H9 (cell line): Measurements from ENCODE around the gene MTNR1B. TPM values are rescaled to one million over a fixed set of nuclear protein-coding genes. Genes with fewer than 3 reads are reported as not detected.

Experiments used
- DNase-seq: peaks from one replicate; pipeline ENCODE4 v3.0.0-alpha.2; 2017
- H2AFZ ChIP-seq: one replicate; pipeline ENCODE4 v1.6.1; 2013; ENCODE audit warnings: mild to moderate bottlenecking, low read length, control low read depth, moderate library complexity
- H2AK5ac ChIP-seq: 2 replicates; pipeline ENCODE4 v1.6.1; 2013; ENCODE audit warnings: low read length, control low read depth, mixed read lengths; ENCODE audit not compliant: insufficient read length
- H2BK120ac ChIP-seq: one replicate; pipeline ENCODE4 v1.6.1; 2013; ENCODE audit warnings: low read depth, mild to moderate bottlenecking, low read length, control low read depth, inconsistent platforms; ENCODE audit not compliant: poor library complexity, severe bottlenecking
- H2BK12ac ChIP-seq: 2 replicates; pipeline ENCODE4 v1.6.1; 2013; ENCODE audit warnings: low read length, control low read depth, mixed read lengths, low read depth; ENCODE audit not compliant: insufficient read length
- H2BK15ac ChIP-seq: 2 replicates; pipeline ENCODE4 v1.6.1; 2013; ENCODE audit warnings: low read depth, low read length, control low read depth
- H2BK20ac ChIP-seq: one replicate; pipeline ENCODE4 v1.6.1; 2013; ENCODE audit warnings: low read depth, mild to moderate bottlenecking, low read length, control low read depth, inconsistent platforms; ENCODE audit not compliant: poor library complexity, severe bottlenecking
- H2BK5ac ChIP-seq: 2 replicates; pipeline ENCODE4 v1.6.1; 2013; ENCODE audit warnings: low read length, control low read depth, mixed read lengths; ENCODE audit not compliant: insufficient read length
- H3K14ac ChIP-seq: 2 replicates; pipeline ENCODE4 v1.6.1; 2013; ENCODE audit warnings: low read length, control low read depth; ENCODE audit not compliant: insufficient read depth
- H3K18ac ChIP-seq: 2 replicates; pipeline ENCODE4 v1.6.1; 2013; ENCODE audit warnings: low read depth, mild to moderate bottlenecking, mixed read lengths, low read length, control low read depth; ENCODE audit not compliant: insufficient read length
- H3K23ac ChIP-seq: 2 replicates; pipeline ENCODE4 v1.6.1; 2013; ENCODE audit warnings: low read length, control low read depth, mixed read lengths, low read depth; ENCODE audit not compliant: insufficient read length
- H3K23me2 ChIP-seq: 2 replicates; pipeline ENCODE4 v1.6.1; 2013; ENCODE audit warnings: low read depth, mild to moderate bottlenecking, mixed read lengths, low read length, control low read depth; ENCODE audit not compliant: insufficient read length, poor library complexity, severe bottlenecking
- H3K27ac ChIP-seq: 2 replicates; pipeline ENCODE4 v1.5.1; 2013; ENCODE audit warnings: low read length, control low read depth, mixed read lengths, low read depth; ENCODE audit not compliant: insufficient read length
- H3K27me3 ChIP-seq: 2 replicates; pipeline ENCODE4 v1.6.1; 2013; ENCODE audit warnings: low read length, control low read depth, inconsistent platforms; ENCODE audit not compliant: insufficient read depth
- H3K4ac ChIP-seq: 2 replicates; pipeline ENCODE4 v1.6.1; 2013; ENCODE audit warnings: low read depth, mild to moderate bottlenecking, control low read depth, inconsistent platforms, low read length, moderate library complexity
- H3K4me1 ChIP-seq: 2 replicates; pipeline ENCODE4 v1.6.1; 2013; ENCODE audit warnings: low read length, control low read depth, inconsistent platforms; ENCODE audit not compliant: insufficient read depth
- H3K4me2 ChIP-seq: 2 replicates; pipeline ENCODE4 v1.6.1; 2013; ENCODE audit warnings: low read length, control low read depth, mixed read lengths; ENCODE audit not compliant: insufficient read length, insufficient read depth
- H3K56ac ChIP-seq: 2 replicates; pipeline ENCODE4 v1.6.1; 2013; ENCODE audit warnings: low read depth, mild to moderate bottlenecking, mixed read lengths, low read length, control low read depth; ENCODE audit not compliant: insufficient read length
- H3K79me1 ChIP-seq: 2 replicates; pipeline ENCODE4 v1.6.1; 2013; ENCODE audit warnings: low read depth, mild to moderate bottlenecking, moderate library complexity, low read length, control low read depth, inconsistent platforms; ENCODE audit not compliant: insufficient read depth, poor library complexity, severe bottlenecking
- H3K79me2 ChIP-seq: 2 replicates; pipeline ENCODE4 v1.6.1; 2013; ENCODE audit warnings: low read length, control low read depth, inconsistent platforms; ENCODE audit not compliant: insufficient read depth
- H3K9ac ChIP-seq: 2 replicates; pipeline ENCODE4 v1.6.1; 2013; ENCODE audit warnings: low read length, control low read depth, mixed read lengths; ENCODE audit not compliant: insufficient read length; ENCODE audit errors: extremely low read depth
- H3K9me3 ChIP-seq: one replicate; pipeline ENCODE4 v1.6.1; 2013; ENCODE audit warnings: low read depth, low read length, inconsistent platforms; ENCODE audit not compliant: control insufficient read depth
- H3T11ph ChIP-seq: one replicate; pipeline ENCODE4 v1.6.1; 2013; ENCODE audit warnings: mild to moderate bottlenecking, low read length, control low read depth, inconsistent platforms
- H4K20me1 ChIP-seq: one replicate; pipeline ENCODE4 v1.6.1; 2013; ENCODE audit not compliant: control insufficient read depth, insufficient read length, insufficient read depth
- H4K5ac ChIP-seq: 2 replicates; pipeline ENCODE4 v1.6.1; 2013; ENCODE audit warnings: low read depth, mild to moderate bottlenecking, mixed read lengths, low read length, control low read depth; ENCODE audit not compliant: insufficient read length
- H4K8ac ChIP-seq: replicated peaks from 2 replicates; pipeline ENCODE4 v1.6.1; 2013; ENCODE audit warnings: low read length, control low read depth, mixed read lengths, low read depth; ENCODE audit not compliant: insufficient read length
- H4K91ac ChIP-seq: 2 replicates; pipeline ENCODE4 v1.6.1; 2013; ENCODE audit warnings: low read depth, mild to moderate bottlenecking, moderate library complexity, mixed read lengths, low read length, control low read depth; ENCODE audit not compliant: insufficient read length
- H3K27ac Mint-ChIP-seq, 3 experiments: 2 replicates in 2 of 3; 3 replicates in 1 of 3; pipeline ENCODE4 v1.8.0; 2020 to 2021; ENCODE audit warnings: mixed read lengths in 3 of 3, mild to moderate bottlenecking in 1 of 3, moderate library complexity in 1 of 3
- H3K27me3 Mint-ChIP-seq: 2 replicates; pipeline ENCODE4 v1.8.0; 2021; ENCODE audit warnings: low read depth, mild to moderate bottlenecking, moderate library complexity, mixed read lengths
- H3K36me3 Mint-ChIP-seq, 3 experiments: 2 replicates in 2 of 3; 3 replicates in 1 of 3; pipeline ENCODE4 v1.8.0; 2020 to 2021; ENCODE audit warnings: low read depth in 3 of 3, mixed read lengths in 3 of 3; ENCODE audit not compliant: insufficient read depth in 1 of 3
- H3K4me1 Mint-ChIP-seq, 2 experiments: 2 replicates each; pipeline ENCODE4 v1.8.0; 2020; ENCODE audit warnings: mixed read lengths in 2 of 2
- H3K4me3 Mint-ChIP-seq, 2 experiments: 2 replicates in 1 of 2; 3 replicates in 1 of 2; pipeline ENCODE4 v1.8.0; 2020 to 2021; ENCODE audit warnings: mild to moderate bottlenecking in 2 of 2, mixed read lengths in 2 of 2, moderate library complexity in 1 of 2
- H3K9me3 Mint-ChIP-seq, 2 experiments: 2 replicates in 1 of 2; 3 replicates in 1 of 2; pipeline ENCODE4 v1.8.0; 2020; ENCODE audit warnings: mild to moderate bottlenecking in 2 of 2, mixed read lengths in 2 of 2, moderate library complexity in 1 of 2
- CTCF ChIP-seq: fragments of 200-600 bp; sonication (generic); conservative IDR thresholded peaks from 3 replicates; pipeline ENCODE4 v1.8.0; 2021; ENCODE audit warnings: antibody characterized with exemption, mild to moderate bottlenecking
- WGBS: extraction: QIAGEN DNeasy Blood & Tissue Kit; methylation state at CpG from one replicate; pipeline ENCODE4 v1.1.7; 2013; ENCODE audit warnings: missing lambda C conversion rate, low lambda C conversion rate, mixed read lengths; ENCODE audit not compliant: insufficient read length; ENCODE audit errors: extremely low coverage; 5-methylcytosine and 5-hydroxymethylcytosine counted together
- total RNA-seq: library from RNA; stranded (reverse); gene quantifications from 2 replicates; pipeline ENCODE4 v1.2.1, GENCODE V29; 2021

MTNR1B gene
- total RNA-seq, 1 experiment from 2014 or later: not detected

- Histone ChIP-seq H3K27me3 (no peaks in the 10 kb centered on the region), H2BK5ac (no peak overlapping the region), H3T11ph (no peak overlapping the region), H3K23ac (no peak overlapping the region), H3K23me2 (no peaks in the 10 kb centered on the region), H3K27ac (no peak overlapping the region), H3K56ac (no peak overlapping the region), H4K91ac (no peak overlapping the region), H4K5ac (no peak overlapping the region), H3K9ac (no peak overlapping the region), H3K79me2 (no peaks in the 10 kb centered on the region), H4K8ac (no peak overlapping the region), H4K20me1 (no peaks in the 10 kb centered on the region), H2BK15ac (no peak overlapping the region), H3K4me2 (no peak overlapping the region), H3K4me1 (no peaks in the 10 kb centered on the region), H3K79me1 (no peaks in the 10 kb centered on the region), H2AK5ac (no peak overlapping the region), H2BK20ac (no peak overlapping the region), H3K14ac (no peak overlapping the region), H3K9me3 (no peaks in the 10 kb centered on the region), H2AFZ (no peak overlapping the region), H3K18ac (no peak overlapping the region), H2BK120ac (no peak overlapping the region), H2BK12ac (no peak overlapping the region), H3K4ac (no peak overlapping the region)
- peaks cover 2% of the 10 kb centered on the region for H3K27me3 Mint-ChIP-seq
- H3K4me3 Mint-ChIP-seq: no peak overlapping the region
- peaks cover 6 to 16% of the 10 kb centered on the region in 2 experiments for H3K4me1 Mint-ChIP-seq
- peaks cover 14 to 16% of the 10 kb centered on the region in 2 experiments for H3K9me3 Mint-ChIP-seq
- DNase-seq: no peak
- H3K36me3 Mint-ChIP-seq: peaks cover 7 to 17% (median 13%) of the 10 kb centered on the region in 3 experiments; a peak in 6 of 7 replicates
- TF ChIP-seq CTCF: no peak
- H3K27ac Mint-ChIP-seq: no peak overlapping the region
- WGBS: no CpG with 5 or more reads among the region's 4 CpGs
Observed at GRCh38 chr11:92939305-92939704, 30.1 kb upstream of the MTNR1B start.
